Colonic mucosa (tissue), 4 donors: ENCODE measurements around the gene TMEM39B. TPM values are rescaled to one million over a fixed set of nuclear protein-coding genes. Genes with fewer than 3 reads are reported as not detected.

Experiments
- DNase-seq: peaks from one replicate; pipeline ENCODE4 v3.0.0-alpha.2; 2020
- H3K27ac ChIP-seq: fragments of 200-600 bp; one replicate; pipeline ENCODE4 v1.8.0; 2021
- H3K27me3 ChIP-seq: fragments of 200-600 bp; one replicate; pipeline ENCODE4 v1.8.0; 2021
- H3K36me3 ChIP-seq: fragments of 200-600 bp; one replicate; pipeline ENCODE4 v1.8.0; 2021
- H3K4me1 ChIP-seq: fragments of 200-600 bp; one replicate; pipeline ENCODE4 v1.8.0; 2021; ENCODE audit warnings: mild to moderate bottlenecking
- H3K4me3 ChIP-seq: fragments of 200-600 bp; one replicate; pipeline ENCODE4 v1.8.0; 2021
- H3K9ac ChIP-seq, 2 donors: one replicate each; pipeline ENCODE4 v1.7.0; 2013; ENCODE audit warnings: control low read depth in 2 of 2, low read depth in 2 of 2, low read length in 2 of 2
- H3K9me3 ChIP-seq: fragments of 200-600 bp; one replicate; pipeline ENCODE4 v1.8.0; 2021
- CTCF ChIP-seq: fragments of 200-600 bp; IDR thresholded peaks from one replicate; pipeline ENCODE4 v1.8.0; 2022; ENCODE audit warnings: antibody characterized with exemption, mild to moderate bottlenecking
- intact Hi-C: fragments of 100-400 bp; cut with DNase I; formaldehyde crosslinking; loops from one replicate; pipeline ENCODE4 v1.14.1; 2022
- microRNA-seq: library from miRNA; unstranded; fragments of <30 nt; microRNA quantifications from one replicate; pipeline ENCODE4, GENCODE V29; 2019
- total RNA-seq, 2 donors: library from RNA; stranded (reverse); fragmentation: NEBNext Ultra II Directional in 1 of 2; extraction: Animal tissue kit (Norgen Biotek cat#: 25700) in 1 of 2; gene quantifications; one replicate each; pipeline ENCODE4 v1.2.1, GENCODE V29; 2021
- donor health status: healthy.
- donor health status: DM: no; HTN: no; CAD: no.
- donor health status: DM: no; HTN: no; CAD: no.

Gene TMEM39B
- total RNA-seq, 2 donors from 2014 or later = 12.3 to 18.2 TPM

- no peaks in the 10 kb centered on the region for H3K4me1 ChIP-seq
- DNase-seq = no peak
- H3K9ac ChIP-seq = no peak overlapping the region
- H3K27ac ChIP-seq = no peak overlapping the region
- no peaks in the 10 kb centered on the region for H3K36me3 ChIP-seq
- no peaks in the 10 kb centered on the region for H3K9me3 ChIP-seq
- no peak overlapping the region for H3K4me3 ChIP-seq
- TF ChIP-seq CTCF = no peak
- intact Hi-C loops = no loop called here
- no peaks in the 10 kb centered on the region for H3K27me3 ChIP-seq
Measured at GRCh38 chr1:32151319-32151787, 78.6 kb downstream of the TMEM39B start.

Small RNAs within 50 kb of the gene (microRNA-seq; reads per million reads assigned to microRNA genes)
- not detected for gene MIR5585

Other genes with a start within 250 kb of the TMEM39B start
- 100 to 1,000 TPM; 240 to 332 TPM for gene PTP4A2, start 134.6 kb upstream of the TMEM39B start, total RNA-seq
- 100 to 1,000 TPM; 105 to 147 TPM for gene KHDRBS1, start 59.1 kb upstream of the TMEM39B start, total RNA-seq
- gene KPNA6, start 35.1 kb downstream of the TMEM39B start, total RNA-seq = 10 to 100 TPM; 56.7 to 66.9 TPM
- gene TXLNA, start 106.7 kb downstream of the TMEM39B start, total RNA-seq = 10 to 100 TPM; 32.5 to 47.7 TPM
- 1 to 10 TPM; 2.8 to 5.1 TPM for gene CCDC28B, start 127.7 kb downstream of the TMEM39B start, total RNA-seq
- 1 to 10 TPM; 1.8 to 4.3 TPM for gene IQCC, start 132.7 kb downstream of the TMEM39B start, total RNA-seq
- not detected for gene DCDC2B, start 136.2 kb downstream of the TMEM39B start, total RNA-seq
- 10 to 100 TPM; 20.3 to 27.0 TPM for gene TMEM234, start 149.4 kb downstream of the TMEM39B start, total RNA-seq
- 100 to 1,000 TPM; 142 to 264 TPM for gene EIF3I, start 149.5 kb downstream of the TMEM39B start, total RNA-seq
- gene FAM167B, start 174.3 kb downstream of the TMEM39B start, total RNA-seq = 1 to 10 TPM; 4.2 to 5.5 TPM
- 10 to 100 TPM in 1 of 2 donors, 1 to 10 TPM in 1; 3.7 to 24.7 TPM for gene LCK, start 178.3 kb downstream of the TMEM39B start, total RNA-seq
- gene HDAC1, start 219.1 kb downstream of the TMEM39B start, total RNA-seq = 100 to 1,000 TPM; 226 to 291 TPM